Activated CD4-positive, alpha-beta T cell treated with anti-CD3 and anti-CD28 coated beads for 1 hour (primary cell): Measurements from ENCODE around the gene ARHGAP15.

Source experiments
- DNase-seq: peaks from one replicate; pipeline ENCODE4 v3.0.0-alpha.2; 2020

ARHGAP15 gene

GRCh38 chr2:143146366-143146765 lies 17.1 kb downstream of the ARHGAP15 start:
- DNase-seq = no peak

- DNase-seq = no peak
Measured at GRCh38 chr2:143146815-143147530, 17.8 kb downstream of the ARHGAP15 start.

DNA sequence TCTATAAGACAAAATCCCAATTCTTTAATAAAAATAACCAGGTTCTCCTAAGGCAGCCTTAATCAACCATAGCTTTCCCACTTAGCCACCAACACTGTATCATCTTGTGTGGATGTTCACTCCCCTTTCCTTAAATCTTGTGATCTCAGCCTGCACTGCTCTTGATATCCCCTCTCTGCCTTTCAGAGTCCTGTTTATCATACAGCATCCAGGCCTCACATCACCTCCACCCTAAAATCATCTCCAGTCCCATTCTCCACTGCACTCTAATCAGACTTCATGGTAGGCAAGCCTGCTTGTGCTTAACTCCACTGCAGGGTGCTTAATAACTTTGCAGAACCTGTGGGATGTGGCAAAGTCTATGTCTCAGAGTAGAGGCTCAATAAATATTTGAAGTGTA lies 18.8 kb downstream of the ARHGAP15 start:
- no peak for DNase-seq

- no peak for DNase-seq
Measured at GRCh38 chr2:143148757-143149156, 19.5 kb downstream of the ARHGAP15 start.

DNA sequence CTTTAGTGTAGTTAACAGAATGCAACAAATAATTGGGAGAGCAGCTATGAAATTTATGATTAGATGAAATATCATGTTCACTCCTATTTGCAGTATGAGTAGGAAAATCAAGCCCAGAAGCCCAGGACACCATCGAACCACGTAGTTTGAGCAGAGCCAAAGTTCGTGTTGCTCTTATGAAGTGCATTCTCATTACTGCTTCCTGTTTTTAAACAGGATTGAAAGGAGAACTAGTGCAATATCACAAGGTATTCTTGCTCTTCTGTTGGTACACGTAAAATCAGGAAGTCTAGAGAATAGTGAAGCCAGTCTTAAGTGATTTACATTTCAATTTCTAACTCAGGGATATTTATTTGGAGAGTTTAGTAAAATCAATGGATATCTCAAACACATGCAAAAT lies 21.1 kb downstream of the ARHGAP15 start:
- DNase-seq = no peak

- DNase-seq = no peak
Measured at GRCh38 chr2:143151111-143151752, 22.0 kb downstream of the ARHGAP15 start.

- DNase-seq = no peak
Measured at GRCh38 chr2:143152219-143152618, 23.0 kb downstream of the ARHGAP15 start.

DNA sequence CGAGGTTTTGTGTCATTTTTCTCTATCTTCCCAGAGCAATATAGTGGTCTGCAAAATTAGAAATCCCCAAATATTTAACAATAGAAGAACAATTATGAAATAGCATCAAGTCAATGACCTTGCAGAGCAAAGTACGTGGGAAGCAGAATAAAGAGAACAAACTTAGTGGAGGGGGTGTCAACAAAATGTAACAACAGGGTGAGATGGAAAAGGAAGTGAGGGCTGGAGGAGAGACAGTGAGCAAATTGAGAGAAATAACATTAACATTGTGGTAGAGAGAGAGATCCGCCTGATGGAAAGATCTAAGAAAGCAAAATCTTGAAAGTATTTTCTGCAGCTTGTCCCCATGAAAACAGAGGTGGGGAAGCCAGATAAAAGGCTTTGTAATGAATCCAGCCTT lies 23.4 kb downstream of the ARHGAP15 start:
- DNase-seq = no peak

GRCh38 chr2:143155661-143156060 lies 26.4 kb downstream of the ARHGAP15 start:
- DNase-seq = no peak

DNA sequence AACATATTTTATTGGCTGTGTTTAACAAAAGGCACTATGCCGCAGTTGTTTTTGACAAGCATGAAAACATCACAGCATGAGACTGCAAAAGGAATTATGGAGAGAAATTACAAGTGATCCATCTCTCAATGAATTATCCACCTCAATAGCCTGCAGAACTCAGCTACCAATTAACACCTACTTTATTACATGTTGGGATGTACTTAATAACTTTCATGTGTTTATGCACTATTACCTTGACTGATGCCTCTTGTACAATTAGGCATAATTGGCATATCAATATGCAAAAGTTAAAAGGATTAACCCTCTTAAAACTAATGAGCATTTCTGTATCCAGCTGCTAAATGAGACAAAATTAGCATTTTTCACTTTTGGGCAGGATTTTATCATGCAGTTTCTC lies 27.8 kb downstream of the ARHGAP15 start:
- no peak for DNase-seq

- DNase-seq = no peak
Measured at GRCh38 chr2:143157418-143157817, 28.2 kb downstream of the ARHGAP15 start.

DNA sequence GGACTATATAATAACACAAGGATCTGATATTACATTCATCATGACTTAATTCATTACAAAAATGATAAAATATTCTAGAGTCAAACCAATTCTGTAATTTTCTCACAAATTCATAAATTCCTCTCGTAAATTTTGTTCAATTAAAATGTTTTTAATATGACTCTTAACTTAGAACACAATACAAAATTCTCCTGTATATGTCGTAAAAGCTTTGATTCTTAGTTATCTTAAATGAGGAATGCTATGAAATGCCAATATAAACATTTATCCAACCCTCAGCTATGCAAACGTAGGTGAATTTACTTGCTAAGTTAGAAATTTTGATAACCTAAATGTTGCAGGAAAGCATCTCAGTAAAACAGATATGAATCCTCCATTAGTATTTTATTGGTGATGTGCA lies 28.9 kb downstream of the ARHGAP15 start:
- DNase-seq = no peak

GRCh38 chr2:143158551-143159485 lies 29.6 kb downstream of the ARHGAP15 start:
- DNase-seq = no peak

GRCh38 chr2:143159486-143159840 lies 30.2 kb downstream of the ARHGAP15 start:
- no peak for DNase-seq

DNA sequence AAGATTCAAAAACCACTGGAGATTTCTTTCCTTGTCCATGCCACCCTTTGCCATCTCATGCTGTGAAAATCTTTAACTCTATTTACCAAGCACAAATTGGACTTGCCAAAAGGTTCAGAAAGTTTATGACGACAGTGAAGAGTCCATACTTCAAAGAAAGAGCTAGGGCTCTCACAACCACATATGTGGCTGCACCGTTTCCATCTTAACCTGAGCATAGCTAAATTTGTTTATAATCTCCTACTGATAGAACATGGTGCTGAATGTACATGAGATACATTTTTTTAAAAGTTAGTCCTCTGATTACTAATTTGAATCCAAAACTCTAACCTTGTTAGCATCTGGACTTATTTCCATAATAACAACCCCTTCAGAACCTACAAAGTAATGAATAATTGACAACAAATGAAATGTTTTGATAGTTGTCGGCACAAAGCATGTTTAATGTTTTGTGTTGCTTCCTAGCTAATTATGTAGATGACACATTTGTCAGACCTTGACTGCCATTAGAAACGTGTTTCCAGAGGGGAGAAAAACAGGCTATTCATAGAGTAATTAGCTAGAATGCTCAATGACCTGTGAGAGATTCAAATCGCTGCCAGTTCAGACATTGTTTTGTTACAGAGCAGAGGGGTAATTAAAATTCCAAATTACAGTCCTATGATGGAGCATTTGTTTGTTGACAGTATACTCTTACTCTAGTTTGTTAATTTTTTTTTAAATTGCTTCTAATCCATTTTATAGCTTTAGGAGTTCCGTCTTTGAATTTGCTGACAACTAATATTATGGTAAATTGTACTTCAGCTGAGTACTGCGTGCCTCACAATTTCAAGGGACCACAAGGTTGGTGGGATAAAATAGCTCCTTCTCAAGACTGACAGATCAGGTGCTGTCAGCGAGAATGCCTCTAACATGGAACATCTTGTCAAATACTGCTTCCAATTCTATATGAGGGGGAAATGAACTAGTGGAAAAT lies 31.8 kb downstream of the ARHGAP15 start:
- no peak for DNase-seq

DNA sequence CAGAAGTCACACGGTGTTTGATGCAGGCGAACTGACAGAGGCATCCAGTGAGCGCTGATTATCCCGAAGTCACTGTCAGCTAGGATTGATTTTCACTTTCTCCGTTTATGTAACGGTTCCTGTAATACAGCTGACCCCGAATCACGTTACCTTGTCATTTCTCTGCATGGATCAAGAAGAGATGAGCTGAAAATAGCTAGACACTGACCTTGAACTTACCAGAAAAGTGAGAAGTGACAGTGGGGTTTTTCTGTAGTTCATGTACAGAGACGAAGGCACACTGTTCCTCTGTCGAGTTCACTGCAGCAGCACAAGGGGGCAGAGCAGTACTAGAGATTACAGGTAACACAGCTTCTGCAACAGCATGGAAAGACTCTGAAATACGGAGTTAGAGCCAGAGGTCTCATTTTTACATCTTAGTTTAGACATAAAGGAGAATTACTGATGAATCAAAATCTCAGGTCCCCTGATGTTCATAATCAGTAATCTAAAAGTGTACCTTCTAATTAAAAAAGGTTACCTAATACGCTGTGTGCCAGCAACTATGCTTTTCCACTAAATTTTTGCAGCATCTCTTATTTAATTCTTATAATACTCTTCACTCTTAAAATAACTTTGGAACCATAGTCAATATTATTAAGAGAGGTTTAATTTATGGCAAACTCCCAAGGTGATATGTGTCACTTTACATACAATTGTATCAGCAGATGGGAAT lies 33.1 kb downstream of the ARHGAP15 start:
- peak; percentile 41 for DNase-seq

DNA sequence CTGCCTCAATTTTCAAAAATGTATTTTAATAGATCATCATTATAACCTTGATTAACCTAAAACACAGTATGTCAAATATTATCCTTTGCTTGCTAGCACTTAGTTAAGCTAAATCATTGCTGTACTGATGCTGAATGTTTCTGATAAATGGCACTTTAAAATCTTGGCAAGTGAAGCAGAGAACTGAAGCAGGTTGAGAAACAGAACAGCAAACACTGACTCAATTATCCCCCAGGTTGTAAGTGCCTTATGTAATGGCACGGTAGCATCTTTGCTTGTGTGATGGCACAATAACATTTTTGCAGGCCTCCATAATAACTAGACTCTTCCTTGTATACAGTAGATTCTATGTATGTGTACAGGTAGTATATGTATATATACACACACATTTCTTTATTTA lies 33.8 kb downstream of the ARHGAP15 start:
- no peak for DNase-seq

DNA sequence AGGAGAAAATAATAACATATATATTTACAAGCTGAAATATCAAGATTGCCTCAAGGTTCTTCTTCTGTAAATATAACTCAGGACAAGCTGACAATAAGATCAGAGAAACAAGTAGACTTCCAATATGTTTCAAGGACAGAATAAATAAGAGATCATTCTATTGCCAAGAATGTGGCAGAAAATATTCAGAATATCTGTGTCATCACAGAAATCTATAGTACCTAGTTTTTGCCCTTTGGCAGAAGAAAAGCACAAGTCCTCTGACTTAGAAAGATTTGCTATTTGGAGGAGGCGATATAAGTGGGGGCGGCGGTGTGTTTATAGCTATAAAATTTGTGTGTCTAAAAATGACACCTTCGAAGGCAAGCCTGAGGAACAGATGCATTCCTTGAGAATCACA lies 34.3 kb downstream of the ARHGAP15 start:
- DNase-seq = no peak

DNA sequence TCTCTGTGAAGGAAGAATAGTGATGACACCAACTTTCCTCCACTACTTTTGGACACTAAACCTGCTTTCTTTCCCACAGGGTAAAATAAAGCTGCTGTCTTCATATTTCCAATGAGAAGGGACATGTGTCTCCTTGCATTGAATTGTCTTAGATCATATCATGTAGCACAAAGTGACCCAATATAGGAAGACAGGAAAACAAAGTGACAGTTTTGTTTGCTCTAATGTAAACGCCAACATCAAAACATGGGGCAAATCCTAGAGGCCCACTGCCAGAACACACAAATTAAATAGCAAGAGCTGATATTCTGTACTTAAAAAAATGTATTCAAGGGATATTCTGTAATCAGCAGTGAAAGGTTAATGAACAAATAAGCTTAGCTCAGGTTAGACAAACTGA lies 36.1 kb downstream of the ARHGAP15 start:
- no peak for DNase-seq

DNA sequence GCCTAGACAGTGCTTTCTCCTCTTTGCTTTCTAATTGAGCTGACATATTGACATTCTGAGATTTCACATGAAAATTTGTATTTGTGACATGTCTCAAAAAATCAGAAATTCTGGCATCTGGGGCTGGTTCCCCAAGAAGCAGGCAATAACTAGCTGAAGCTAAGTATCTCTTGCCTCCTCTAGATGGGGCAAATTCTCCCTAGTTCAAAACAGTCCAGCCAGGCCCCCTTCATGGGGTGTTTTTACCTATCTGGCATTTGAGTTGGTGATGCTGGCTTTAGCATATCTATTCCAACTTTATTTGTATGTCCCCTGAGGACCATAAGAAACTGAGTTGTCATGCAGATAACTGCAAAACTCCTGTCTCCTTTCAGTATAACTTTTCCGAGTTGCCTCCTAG lies 39.9 kb downstream of the ARHGAP15 start:
- DNase-seq = no peak

GRCh38 chr2:143171817-143172216 lies 42.6 kb downstream of the ARHGAP15 start:
- DNase-seq = no peak

DNA sequence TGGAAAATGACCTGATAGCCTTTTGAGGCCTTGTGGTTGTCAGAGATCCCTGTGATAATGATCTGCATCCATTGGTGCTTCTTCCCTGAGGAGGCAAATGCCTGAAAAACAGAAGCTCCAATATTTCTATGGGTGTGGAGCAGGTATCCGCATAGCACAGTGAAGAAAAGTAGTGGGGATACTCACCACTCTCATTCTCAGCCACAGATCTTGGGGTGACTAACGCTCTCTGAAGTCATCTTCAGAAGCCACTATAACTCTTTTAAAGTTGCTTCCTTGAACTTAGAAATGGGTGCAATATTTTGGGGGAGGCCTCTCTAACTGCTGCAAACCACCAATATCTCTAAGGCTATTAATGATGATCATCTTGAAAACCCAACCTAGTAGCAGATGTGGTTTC lies 46.2 kb downstream of the ARHGAP15 start:
- no peak for DNase-seq
